ENCODE data around the gene SLC9A6.

- no peak for TF ChIP-seq BHLHE40 (IDR thresholded peaks at IDR 0.05; ENCODE audit: low read length)
- TF ChIP-seq CEBPB (IDR thresholded peaks at IDR 0.05; ENCODE audit: borderline replicate concordance, low read depth, low read length), result no peak
- no peak for TF ChIP-seq ZNF143 (CRISPR knock-in tag; IDR thresholded peaks at IDR 0.05)
- TF ChIP-seq, protein P1, sequence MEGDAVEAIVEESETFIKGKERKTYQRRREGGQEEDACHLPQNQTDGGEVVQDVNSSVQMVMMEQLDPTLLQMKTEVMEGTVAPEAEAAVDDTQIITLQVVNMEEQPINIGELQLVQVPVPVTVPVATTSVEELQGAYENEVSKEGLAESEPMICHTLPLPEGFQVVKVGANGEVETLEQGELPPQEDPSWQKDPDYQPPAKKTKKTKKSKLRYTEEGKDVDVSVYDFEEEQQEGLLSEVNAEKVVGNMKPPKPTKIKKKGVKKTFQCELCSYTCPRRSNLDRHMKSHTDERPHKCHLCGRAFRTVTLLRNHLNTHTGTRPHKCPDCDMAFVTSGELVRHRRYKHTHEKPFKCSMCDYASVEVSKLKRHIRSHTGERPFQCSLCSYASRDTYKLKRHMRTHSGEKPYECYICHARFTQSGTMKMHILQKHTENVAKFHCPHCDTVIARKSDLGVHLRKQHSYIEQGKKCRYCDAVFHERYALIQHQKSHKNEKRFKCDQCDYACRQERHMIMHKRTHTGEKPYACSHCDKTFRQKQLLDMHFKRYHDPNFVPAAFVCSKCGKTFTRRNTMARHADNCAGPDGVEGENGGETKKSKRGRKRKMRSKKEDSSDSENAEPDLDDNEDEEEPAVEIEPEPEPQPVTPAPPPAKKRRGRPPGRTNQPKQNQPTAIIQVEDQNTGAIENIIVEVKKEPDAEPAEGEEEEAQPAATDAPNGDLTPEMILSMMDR (CRISPR knock-in tag; IDR thresholded peaks at IDR 0.05), result no peak
- no peak for TF ChIP-seq SOX13 (IDR thresholded peaks at IDR 0.05)
- TF ChIP-seq SOX13 (CRISPR knock-in tag; conservative IDR thresholded peaks at IDR 0.05 in 1 of 2, IDR thresholded peaks at IDR 0.05 in 1 of 2), result no peak
- no peak for TF ChIP-seq TAF1 (CRISPR knock-in tag; IDR thresholded peaks at IDR 0.05)
- TF ChIP-seq MEIS2 (CRISPR knock-in tag; IDR thresholded peaks at IDR 0.05), result no peak
- no peak for TF ChIP-seq ZNF3 (CRISPR knock-in tag; IDR thresholded peaks at IDR 0.05)
- TF ChIP-seq RXRA (CRISPR knock-in tag; IDR thresholded peaks at IDR 0.05), result no peak
- TF ChIP-seq CHD2 (IDR thresholded peaks at IDR 0.05; ENCODE audit: low read depth, low read length), result no peak
- TF ChIP-seq ZNF558 (CRISPR knock-in tag; IDR thresholded peaks at IDR 0.05; ENCODE audit: borderline replicate concordance), result no peak
- TF ChIP-seq CBX5 (CRISPR knock-in tag; IDR thresholded peaks at IDR 0.05; ENCODE audit: borderline replicate concordance), result no peak
- no peak for TF ChIP-seq ZBTB21 (CRISPR knock-in tag; IDR thresholded peaks at IDR 0.05)
- TF ChIP-seq KDM6A (CRISPR knock-in tag; IDR thresholded peaks at IDR 0.05; ENCODE audit: low read depth), result no peak
Measured at GRCh38 chrX:135977611-135978010, 7.6 kb upstream of the SLC9A6 start.
